ENCODE measurements around the gene DCLK3.

DCLK3 gene

GRCh38 chr3:36764704-36765038 lies 318 bp upstream of the DCLK3 start:
- DNase-seq (ENCODE audit: low spot score): no peak

- DNase-seq (ENCODE audit: low spot score): no peak
These were observed 1.2 kb downstream of the DCLK3 start for GRCh38 chr3:36762918-36763849.

GRCh38 chr3:36761779-36762178 lies 2.6 kb downstream of the DCLK3 start:
- no peak for DNase-seq (ENCODE audit: low spot score)

GRCh38 chr3:36756269-36756668 lies 8.1 kb downstream of the DCLK3 start:
- no peak for DNase-seq (ENCODE audit: low spot score)

GRCh38 chr3:36751326-36751725 lies 13.0 kb downstream of the DCLK3 start:
- no peak for DNase-seq (ENCODE audit: low spot score)

- no peak for DNase-seq (ENCODE audit: low spot score)
These were observed 13.6 kb downstream of the DCLK3 start for GRCh38 chr3:36750737-36751136.

- no peak for DNase-seq (ENCODE audit: low spot score)
These were observed 19.6 kb downstream of the DCLK3 start for GRCh38 chr3:36744763-36745162.

- DNase-seq (ENCODE audit: low spot score): no peak
These were observed 20.5 kb downstream of the DCLK3 start for GRCh38 chr3:36743826-36744225.

GRCh38 chr3:36741285-36741684 lies 23.1 kb downstream of the DCLK3 start:
- no peak for DNase-seq (ENCODE audit: low spot score)

- DNase-seq (ENCODE audit: low spot score): no peak
These were observed 23.6 kb downstream of the DCLK3 start for GRCh38 chr3:36740787-36741186.

- no peak for DNase-seq (ENCODE audit: low spot score)
These were observed 25.7 kb downstream of the DCLK3 start for GRCh38 chr3:36738702-36739101.

GRCh38 chr3:36736301-36736700 lies 28.1 kb downstream of the DCLK3 start:
- no peak for DNase-seq (ENCODE audit: low spot score)

GRCh38 chr3:36734742-36735141 lies 29.6 kb downstream of the DCLK3 start:
- no peak for DNase-seq (ENCODE audit: low spot score)

- no peak for DNase-seq (ENCODE audit: low spot score)
These were observed 30.6 kb downstream of the DCLK3 start for GRCh38 chr3:36733723-36734122.

GRCh38 chr3:36733162-36733696 lies 31.1 kb downstream of the DCLK3 start:
- no peak for DNase-seq (ENCODE audit: low spot score)

- no peak for DNase-seq (ENCODE audit: low spot score)
These were observed 33.4 kb downstream of the DCLK3 start for GRCh38 chr3:36730966-36731365.

GRCh38 chr3:36729204-36730056 lies 34.9 kb downstream of the DCLK3 start:
- peak; percentile 41 for DNase-seq (ENCODE audit: low spot score)

- DNase-seq (ENCODE audit: low spot score): no peak
These were observed 49.8 kb downstream of the DCLK3 start for GRCh38 chr3:36714343-36715086.

GRCh38 chr3:36713904-36714303 lies 50.4 kb downstream of the DCLK3 start:
- DNase-seq (ENCODE audit: low spot score): no peak

GRCh38 chr3:36710606-36711005 lies 53.7 kb downstream of the DCLK3 start:
- DNase-seq (ENCODE audit: low spot score): no peak

GRCh38 chr3:36709826-36710365 lies 54.5 kb downstream of the DCLK3 start:
- no peak for DNase-seq (ENCODE audit: low spot score)

GRCh38 chr3:36709281-36709680 lies 55.1 kb downstream of the DCLK3 start:
- no peak for DNase-seq (ENCODE audit: low spot score)

All from activated CD4-positive, alpha-beta T cell treated with anti-CD3 and anti-CD28 coated beads, Interleukin-2, Interleukin-4, amounts not matched to agents 100 ng/mL and 50 ng/mL, durations not matched to agents 16 hours and 8 hours (primary cell).